ENCODE results near the gene OR6X1. TPM values are rescaled to one million over a fixed set of nuclear protein-coding genes. Genes with fewer than 3 reads are reported as not detected.
"Not testable (repeated sequence)": the region's sequence is repeated elsewhere in the genome, so short reads cannot be mapped to it uniquely, and the experiment has no call there.

The OR6X1 gene
- total RNA-seq, 1 donor from 2014 or later: not detected

- no peak for DNase-seq (ENCODE audit: low read depth)
Observed at GRCh38 chr11:123755344-123755743, 1.0 kb upstream of the OR6X1 start.

- DNase-seq (ENCODE audit: low read depth): no peak
Observed at GRCh38 chr11:123753110-123753509, 1.2 kb downstream of the OR6X1 start.

- no peak for DNase-seq (ENCODE audit: low read depth)
Observed at GRCh38 chr11:123751781-123752180, 2.5 kb downstream of the OR6X1 start.

- DNase-seq (ENCODE audit: low read depth): not testable (repeated sequence)
Observed at GRCh38 chr11:123748349-123748748, 6.0 kb downstream of the OR6X1 start.

- no peak for DNase-seq (ENCODE audit: low read depth)
Observed at GRCh38 chr11:123745764-123746451, 8.4 kb downstream of the OR6X1 start.

GRCh38 chr11:123742724-123743120 is 11.6 kb downstream of the OR6X1 start:
- DNase-seq (ENCODE audit: low read depth): no peak

- DNase-seq (ENCODE audit: low read depth): peak; percentile 3
Observed at GRCh38 chr11:123742031-123742723, 12.1 kb downstream of the OR6X1 start.

GRCh38 chr11:123741159-123742030 is 12.9 kb downstream of the OR6X1 start, which contains the start of gene ZNF202:
Gene ZNF202, minus strand, starts transcription at chr11:123741660. Its CDS starts 10,772 bp downstream, at chr11:123730888.
- peak; percentile 91 for DNase-seq (ENCODE audit: low read depth)

GRCh38 chr11:123740787-123741158 is 13.5 kb downstream of the OR6X1 start:
- peak; percentile 6 for DNase-seq (ENCODE audit: low read depth)

- no peak for DNase-seq (ENCODE audit: low read depth)
Observed at GRCh38 chr11:123738374-123738773, 15.9 kb downstream of the OR6X1 start.

GRCh38 chr11:123736769-123737168 is 17.5 kb downstream of the OR6X1 start:
- no peak for DNase-seq (ENCODE audit: low read depth)

- no peak for DNase-seq (ENCODE audit: low read depth)
Observed at GRCh38 chr11:123729602-123730001, 24.7 kb downstream of the OR6X1 start.

GRCh38 chr11:123725995-123726655 is 28.2 kb downstream of the OR6X1 start:
- no peak for DNase-seq (ENCODE audit: low read depth)

GRCh38 chr11:123719452-123719851 is 34.9 kb downstream of the OR6X1 start:
- no peak for DNase-seq (ENCODE audit: low read depth)

GRCh38 chr11:123718469-123718868 is 35.8 kb downstream of the OR6X1 start:
- no peak for DNase-seq (ENCODE audit: low read depth)

GRCh38 chr11:123718063-123718462 is 36.3 kb downstream of the OR6X1 start:
- no peak for DNase-seq (ENCODE audit: low read depth)

GRCh38 chr11:123712627-123713026 is 41.7 kb downstream of the OR6X1 start:
- DNase-seq (ENCODE audit: low read depth): not testable (repeated sequence)

- peak; percentile 69 for DNase-seq (ENCODE audit: low read depth)
Observed at GRCh38 chr11:123707606-123708205, 46.6 kb downstream of the OR6X1 start.

GRCh38 chr11:123707206-123707605 is 47.1 kb downstream of the OR6X1 start:
- DNase-seq (ENCODE audit: low read depth): no peak

- no peak for DNase-seq (ENCODE audit: low read depth)
Observed at GRCh38 chr11:123704341-123704740, 50.0 kb downstream of the OR6X1 start.

Data from myocyte (in vitro differentiated cells).